KMS-11 (cell line): ENCODE measurements around the gene P2RX1.

Experiments
- H2AFZ ChIP-seq: fragments of 200-600 bp; sonication (generic); 2 replicates; pipeline ENCODE4 v1.6.1; 2016; ENCODE audit warnings: antibody characterized with exemption, mixed run types, low read depth
- H3K27ac ChIP-seq: fragments of 200-600 bp; sonication (generic); 2 replicates; pipeline ENCODE4 v1.6.1; 2016; ENCODE audit warnings: mild to moderate bottlenecking, mixed run types
- H3K27me3 ChIP-seq: fragments of 200-600 bp; sonication (generic); 2 replicates; pipeline ENCODE4 v1.6.1; 2017; ENCODE audit warnings: mild to moderate bottlenecking, low read depth, mixed run types, moderate library complexity; ENCODE audit not compliant: insufficient read depth
- H3K36me3 ChIP-seq: fragments of 200-600 bp; sonication (generic); 2 replicates; pipeline ENCODE4 v1.6.1; 2017; ENCODE audit warnings: mild to moderate bottlenecking, mixed run types; ENCODE audit not compliant: insufficient read depth
- H3K4me1 ChIP-seq: fragments of 200-600 bp; sonication (generic); 2 replicates; pipeline ENCODE4 v1.6.1; 2016; ENCODE audit warnings: mild to moderate bottlenecking, low read depth, mixed run types; ENCODE audit not compliant: poor library complexity, severe bottlenecking
- H3K4me2 ChIP-seq: fragments of 200-600 bp; sonication (generic); 2 replicates; pipeline ENCODE4 v1.7.0; 2016; ENCODE audit warnings: mild to moderate bottlenecking, mixed run types
- H3K4me3 ChIP-seq: fragments of 200-600 bp; sonication (generic); IDR thresholded peaks from 2 replicates; pipeline ENCODE4 v1.6.1; 2017; ENCODE audit warnings: low read depth, low read length, mixed read lengths; ENCODE audit not compliant: insufficient read depth
- H3K79me2 ChIP-seq: fragments of 200-600 bp; sonication (generic); 2 replicates; pipeline ENCODE4 v1.6.1; 2016; ENCODE audit warnings: low read depth, mixed run types; ENCODE audit not compliant: insufficient read depth
- H3K9ac ChIP-seq: fragments of 200-600 bp; sonication (generic); 2 replicates; pipeline ENCODE4 v1.6.1; 2016; ENCODE audit warnings: mild to moderate bottlenecking, mixed run types
- H4K20me1 ChIP-seq: fragments of 200-600 bp; sonication (generic); 2 replicates; pipeline ENCODE4 v1.6.1; 2016; ENCODE audit warnings: mild to moderate bottlenecking, mixed run types; ENCODE audit not compliant: insufficient read depth
- TF ChIP-seq, protein P1 (sequence below): fragments of 200-600 bp; sonication (generic); conservative IDR thresholded peaks from 2 replicates; pipeline ENCODE4 v1.6.1; 2017; ENCODE audit warnings: low read depth, mild to moderate bottlenecking, antibody characterized with exemption, low read length, moderate library complexity, mixed read lengths

The P2RX1 gene

DNA sequence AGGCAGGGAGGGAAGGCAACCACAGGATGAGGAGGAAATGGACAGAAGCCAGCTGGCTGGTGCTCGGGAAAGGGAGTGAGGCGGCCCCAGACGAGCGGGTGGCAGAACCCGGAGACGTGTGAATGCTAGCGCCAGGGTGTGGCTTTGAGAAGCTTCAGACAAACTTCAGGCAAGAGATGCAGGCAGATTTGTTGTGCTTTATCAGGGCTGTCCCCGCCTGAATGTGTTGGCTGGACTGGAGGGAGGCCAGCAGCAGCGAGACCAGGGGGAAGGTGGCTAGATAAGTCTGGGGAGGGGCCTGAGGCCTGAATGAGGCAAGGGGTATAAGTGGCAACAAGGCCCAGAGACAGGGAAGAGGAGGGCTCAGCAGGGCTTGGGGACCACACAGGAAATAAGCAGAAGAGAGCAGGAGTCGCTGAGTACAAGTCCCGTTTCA is 45.4 kb downstream of the P2RX1 start:
- no peaks in the 10 kb centered on the region for H3K27me3 ChIP-seq
- TF ChIP-seq, protein P1, sequence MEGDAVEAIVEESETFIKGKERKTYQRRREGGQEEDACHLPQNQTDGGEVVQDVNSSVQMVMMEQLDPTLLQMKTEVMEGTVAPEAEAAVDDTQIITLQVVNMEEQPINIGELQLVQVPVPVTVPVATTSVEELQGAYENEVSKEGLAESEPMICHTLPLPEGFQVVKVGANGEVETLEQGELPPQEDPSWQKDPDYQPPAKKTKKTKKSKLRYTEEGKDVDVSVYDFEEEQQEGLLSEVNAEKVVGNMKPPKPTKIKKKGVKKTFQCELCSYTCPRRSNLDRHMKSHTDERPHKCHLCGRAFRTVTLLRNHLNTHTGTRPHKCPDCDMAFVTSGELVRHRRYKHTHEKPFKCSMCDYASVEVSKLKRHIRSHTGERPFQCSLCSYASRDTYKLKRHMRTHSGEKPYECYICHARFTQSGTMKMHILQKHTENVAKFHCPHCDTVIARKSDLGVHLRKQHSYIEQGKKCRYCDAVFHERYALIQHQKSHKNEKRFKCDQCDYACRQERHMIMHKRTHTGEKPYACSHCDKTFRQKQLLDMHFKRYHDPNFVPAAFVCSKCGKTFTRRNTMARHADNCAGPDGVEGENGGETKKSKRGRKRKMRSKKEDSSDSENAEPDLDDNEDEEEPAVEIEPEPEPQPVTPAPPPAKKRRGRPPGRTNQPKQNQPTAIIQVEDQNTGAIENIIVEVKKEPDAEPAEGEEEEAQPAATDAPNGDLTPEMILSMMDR = no peak
- H3K36me3 ChIP-seq = no peaks in the 10 kb centered on the region
- H3K4me2 ChIP-seq = no peak overlapping the region
- H2AFZ ChIP-seq = no peak overlapping the region
- no peak overlapping the region for H3K4me3 ChIP-seq
- H3K27ac ChIP-seq = no peak overlapping the region
- no peaks in the 10 kb centered on the region for H3K79me2 ChIP-seq
- no peak overlapping the region for H3K9ac ChIP-seq
- no peaks in the 10 kb centered on the region for H4K20me1 ChIP-seq
- H3K4me1 ChIP-seq = no peaks in the 10 kb centered on the region

DNA sequence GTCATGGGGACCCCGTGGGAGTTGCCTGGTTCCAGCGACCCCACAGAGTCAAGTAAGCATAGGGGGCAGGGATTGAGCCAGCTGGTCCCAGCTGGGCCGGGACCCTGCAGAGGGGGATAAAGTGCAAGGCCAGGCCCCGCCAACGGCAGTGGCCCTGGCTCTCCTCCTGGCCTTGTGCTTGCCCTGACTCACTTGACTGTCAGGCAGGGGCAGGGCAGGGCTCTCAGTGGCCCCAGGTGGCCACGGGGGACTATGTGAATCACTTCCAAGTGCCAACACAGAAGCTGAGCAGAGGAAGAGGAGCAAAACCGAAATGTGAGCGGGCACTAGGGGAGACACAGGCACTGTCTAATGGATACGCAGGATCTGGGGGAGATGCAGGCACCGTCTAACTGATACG is 48.7 kb downstream of the P2RX1 start:
- Histone ChIP-seq H2AFZ (no peak overlapping the region), H4K20me1 (no peaks in the 10 kb centered on the region), H3K36me3 (no peaks in the 10 kb centered on the region), H3K79me2 (no peaks in the 10 kb centered on the region), H3K4me1 (no peaks in the 10 kb centered on the region), H3K27ac (no peak overlapping the region), H3K27me3 (no peaks in the 10 kb centered on the region), H3K4me3 (no peak overlapping the region), H3K9ac (no peak overlapping the region), H3K4me2 (no peak overlapping the region)
- TF ChIP-seq, protein P1 = no peak

DNA sequence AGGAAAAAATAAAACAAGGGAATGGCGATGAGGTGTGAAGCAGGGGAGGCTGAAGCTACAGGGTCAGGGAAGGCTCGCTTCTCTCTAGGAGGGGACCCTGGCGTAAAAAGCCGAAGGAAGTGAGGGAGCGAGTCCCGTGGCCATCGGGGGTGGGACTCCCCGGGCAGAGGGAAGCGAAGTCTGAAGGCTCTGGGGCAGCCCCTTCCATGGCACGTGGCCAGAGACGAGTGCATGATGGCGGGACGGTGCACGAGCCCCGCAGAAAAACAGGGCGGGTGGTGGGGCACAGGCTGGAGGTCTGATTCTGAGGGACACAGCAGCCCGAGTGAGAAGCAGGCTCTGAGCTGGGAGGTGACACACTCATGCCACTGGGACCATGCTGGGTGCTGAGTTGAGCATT is 49.2 kb downstream of the P2RX1 start:
- no peaks in the 10 kb centered on the region for H3K27me3 ChIP-seq
- H4K20me1 ChIP-seq = no peaks in the 10 kb centered on the region
- no peak overlapping the region for H3K4me2 ChIP-seq
- H2AFZ ChIP-seq = no peak overlapping the region
- no peaks in the 10 kb centered on the region for H3K4me1 ChIP-seq
- no peak overlapping the region for H3K4me3 ChIP-seq
- H3K9ac ChIP-seq = no peak overlapping the region
- TF ChIP-seq, protein P1 = no peak
- no peaks in the 10 kb centered on the region for H3K79me2 ChIP-seq
- H3K27ac ChIP-seq = no peak overlapping the region
- H3K36me3 ChIP-seq = no peaks in the 10 kb centered on the region

DNA sequence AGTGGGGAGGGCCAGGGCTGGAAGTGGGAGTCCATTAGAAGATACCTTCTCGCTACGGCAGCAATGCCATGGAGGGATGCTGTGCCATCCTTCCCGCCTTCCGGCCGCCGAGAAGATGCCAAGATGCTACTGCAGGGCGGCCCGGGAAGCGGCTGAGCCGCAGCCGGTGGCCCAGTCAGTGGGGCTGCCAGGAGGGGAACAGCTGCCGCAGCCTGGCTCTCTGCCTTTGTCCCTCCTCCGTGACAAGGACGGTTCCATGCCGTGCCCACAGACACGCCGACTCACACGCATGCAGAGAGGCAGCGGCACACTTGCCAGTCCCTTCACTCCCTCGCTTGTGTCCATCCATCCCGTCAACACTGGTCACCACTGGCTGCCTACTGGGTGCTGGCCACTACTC is 50.0 kb downstream of the P2RX1 start:
- H3K79me2 ChIP-seq = no peaks in the 10 kb centered on the region
- no peaks in the 10 kb centered on the region for H3K36me3 ChIP-seq
- H4K20me1 ChIP-seq = no peaks in the 10 kb centered on the region
- H3K4me2 ChIP-seq = no peak overlapping the region
- H3K9ac ChIP-seq = no peak overlapping the region
- H3K4me1 ChIP-seq = no peaks in the 10 kb centered on the region
- TF ChIP-seq, protein P1 = no peak
- H3K27ac ChIP-seq = no peak overlapping the region
- no peak overlapping the region for H2AFZ ChIP-seq
- no peak overlapping the region for H3K4me3 ChIP-seq
- no peaks in the 10 kb centered on the region for H3K27me3 ChIP-seq
